Neural progenitor cell (in vitro differentiated cells): ENCODE data around the gene STAT5A. TPM values are rescaled to one million over a fixed set of nuclear protein-coding genes. Genes with fewer than 3 reads are reported as not detected.
"Not testable (repeated sequence)": the region's sequence is repeated elsewhere in the genome, so short reads cannot be mapped to it uniquely, and the experiment has no call there.

Experiments used
- DNase-seq: peaks from one replicate; pipeline ENCODE4 v3.0.0-alpha.2; 2016; ENCODE audit warnings: low spot score
- H2AFZ ChIP-seq: fragments of 200-600 bp; sonication (generic); replicated peaks from 2 replicates; pipeline ENCODE4 v1.6.1; 2016; ENCODE audit warnings: antibody characterized with exemption
- H3F3A ChIP-seq: fragments of 200-600 bp; sonication (generic); 2 replicates; pipeline ENCODE4 v1.6.1; 2016; ENCODE audit warnings: antibody characterized with exemption, low read depth
- H3K27ac ChIP-seq: fragments of 200-600 bp; sonication (generic); 2 replicates; pipeline ENCODE4 v1.5.1; 2016; ENCODE audit warnings: mild to moderate bottlenecking
- H3K27me3 ChIP-seq: fragments of 200-600 bp; sonication (generic); 2 replicates; pipeline ENCODE4 v1.6.1; 2016; ENCODE audit warnings: mild to moderate bottlenecking, moderate library complexity
- H3K36me3 ChIP-seq: fragments of 200-600 bp; sonication (generic); 2 replicates; pipeline ENCODE4 v1.5.1; 2016
- H3K4me1 ChIP-seq: fragments of 200-600 bp; sonication (generic); 2 replicates; pipeline ENCODE4 v1.6.1; 2016; ENCODE audit warnings: mixed run types
- H3K4me2 ChIP-seq: fragments of 200-600 bp; sonication (generic); 2 replicates; pipeline ENCODE4 v1.6.1; 2016
- H3K4me3 ChIP-seq: fragments of 200-600 bp; sonication (generic); 2 replicates; pipeline ENCODE4 v1.5.1; 2016
- H3K79me2 ChIP-seq: fragments of 200-600 bp; sonication (generic); 2 replicates; pipeline ENCODE4 v1.6.1; 2016; ENCODE audit warnings: low read depth
- H3K9ac ChIP-seq: fragments of 200-600 bp; sonication (generic); 2 replicates; pipeline ENCODE4 v1.6.1; 2016
- H3K9me3 ChIP-seq: fragments of 200-600 bp; sonication (generic); 2 replicates; pipeline ENCODE4 v1.5.1; 2016; ENCODE audit warnings: low read depth
- H4K20me1 ChIP-seq: fragments of 200-600 bp; sonication (generic); 2 replicates; pipeline ENCODE4 v1.6.1; 2016; ENCODE audit warnings: low read depth
- H3K27ac Mint-ChIP-seq: 3 replicates; pipeline ENCODE4 v1.8.0; 2021; ENCODE audit warnings: mixed read lengths
- H3K27me3 Mint-ChIP-seq: 2 replicates; pipeline ENCODE4 v1.8.0; 2022; ENCODE audit warnings: low read depth, mild to moderate bottlenecking, inconsistent platforms, moderate library complexity, mixed read lengths; ENCODE audit not compliant: insufficient read depth
- H3K36me3 Mint-ChIP-seq: 3 replicates; pipeline ENCODE4 v1.8.0; 2021; ENCODE audit warnings: mixed read lengths
- H3K4me1 Mint-ChIP-seq: 3 replicates; pipeline ENCODE4 v1.8.0; 2021; ENCODE audit warnings: mixed read lengths
- H3K4me3 Mint-ChIP-seq: 3 replicates; pipeline ENCODE4 v1.8.0; 2021; ENCODE audit warnings: mild to moderate bottlenecking, moderate library complexity, mixed read lengths
- H3K9me3 Mint-ChIP-seq: 3 replicates; pipeline ENCODE4 v1.8.0; 2020; ENCODE audit warnings: mixed read lengths
- CTCF ChIP-seq: fragments of 200-600 bp; sonication (generic); IDR thresholded peaks from 2 replicates; pipeline ENCODE4 v1.5.1; 2017; ENCODE audit warnings: antibody characterized with exemption, mild to moderate bottlenecking
- EZH2 ChIP-seq: fragments of 200-600 bp; sonication (generic); IDR thresholded peaks from 2 replicates; pipeline ENCODE4 v1.6.1; 2017; ENCODE audit warnings: antibody characterized with exemption, mild to moderate bottlenecking, moderate library complexity
- EZH2phosphoT487 ChIP-seq: fragments of 200-600 bp; sonication (generic); IDR thresholded peaks from 2 replicates; pipeline ENCODE4 v1.6.1; 2017; ENCODE audit warnings: antibody characterized with exemption
- total RNA-seq: library from RNA; depleted of rRNA; stranded (reverse); fragments of >200 nt; gene quantifications from 2 replicates; pipeline ENCODE4 v1.2.3, GENCODE V29; 2015; ENCODE audit warnings: low replicate concordance

Gene STAT5A
- 6.7 and 10.0 TPM in 2 replicates for total RNA-seq

DNA sequence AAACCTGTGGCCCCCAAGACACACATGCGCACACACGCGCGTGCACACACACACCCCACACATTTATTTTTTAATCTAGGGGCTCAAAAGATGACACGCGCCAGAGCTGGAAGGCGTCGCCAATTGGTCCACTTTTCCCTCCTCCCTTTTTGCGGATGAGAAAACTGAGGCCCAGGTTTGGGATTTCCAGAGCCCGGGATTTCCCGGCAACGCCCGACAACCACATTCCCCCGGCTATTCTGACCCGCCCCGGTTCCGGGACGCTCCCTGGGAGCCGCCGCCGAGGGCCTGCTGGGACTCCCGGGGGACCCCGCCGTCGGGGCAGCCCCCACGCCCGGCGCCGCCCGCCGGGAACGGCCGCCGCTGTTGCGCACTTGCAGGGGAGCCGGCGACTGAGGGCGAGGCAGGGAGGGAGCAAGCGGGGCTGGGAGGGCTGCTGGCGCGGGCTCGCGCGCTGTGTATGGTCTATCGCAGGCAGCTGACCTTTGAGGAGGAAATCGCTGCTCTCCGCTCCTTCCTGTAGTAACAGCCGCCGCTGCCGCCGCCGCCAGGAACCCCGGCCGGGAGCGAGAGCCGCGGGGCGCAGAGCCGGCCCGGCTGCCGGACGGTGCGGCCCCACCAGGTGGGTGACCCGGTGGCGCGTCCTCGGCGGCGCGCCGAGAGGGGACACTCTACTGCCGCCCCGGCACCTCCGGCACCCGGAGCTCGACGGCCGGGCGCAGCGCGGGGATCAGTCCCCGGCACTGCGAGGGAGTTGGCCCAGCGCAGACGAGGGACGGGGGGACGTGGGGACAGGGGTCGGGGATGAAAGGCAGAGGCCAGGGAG lies at the start of gene STAT5A:
TSS of gene STAT5A (plus strand) at position 522 of the 826 bp plus-strand sequence. CDS start 914 bp downstream, outside the sequence.
- no peaks in the 10 kb centered on the region for H4K20me1 ChIP-seq
- peaks cover 39% of the 10 kb centered on the region for H3K27me3 ChIP-seq
- Mint-ChIP-seq H3K36me3 (no peaks in the 10 kb centered on the region), H3K9me3 (peaks cover 2% of the 10 kb centered on the region), H3K4me1 (peaks cover 15% of the 10 kb centered on the region), H3K27ac (peak within 1 kb of the TSS; percentile 14), H3K27me3 (peaks cover 25% of the 10 kb centered on the region), H3K4me3 (peak within 1 kb of the TSS; percentile 78)
- H3K4me1 ChIP-seq = peaks cover 2% of the 10 kb centered on the region
- TF ChIP-seq EZH2 (peak; percentile 84), CTCF (no peak), EZH2phosphoT487 (peak; percentile 37)
- no peaks in the 10 kb centered on the region for H3K36me3 ChIP-seq
- H2AFZ ChIP-seq = peak within 1 kb of the TSS; percentile 92
- H3K4me3 ChIP-seq = peak within 1 kb of the TSS; percentile 58
- H3K79me2 ChIP-seq = no peaks in the 10 kb centered on the region
- H3K9ac ChIP-seq = no peak within 1 kb of the TSS
- peak; percentile 82 for DNase-seq
- peak within 1 kb of the TSS; percentile 89 for H3K4me2 ChIP-seq
- no peaks in the 10 kb centered on the region for H3K9me3 ChIP-seq
- H3K27ac ChIP-seq = no peak within 1 kb of the TSS
- peaks cover 10% of the 10 kb centered on the region for H3F3A ChIP-seq

- Histone ChIP-seq H3F3A (peaks cover 11% of the 10 kb centered on the region), H3K79me2 (peaks cover 96% of the 10 kb centered on the region), H4K20me1 (peaks cover 82% of the 10 kb centered on the region)
- H3K4me2 ChIP-seq, H3K9me3 ChIP-seq, H2AFZ ChIP-seq, H3K9ac ChIP-seq, H3K36me3 ChIP-seq, DNase-seq, H3K36me3 Mint-ChIP-seq, H3K4me1 ChIP-seq, H3K4me3 Mint-ChIP-seq, H3K27me3 Mint-ChIP-seq, H3K4me3 ChIP-seq, H3K27ac ChIP-seq, H3K27me3 ChIP-seq, H3K27ac Mint-ChIP-seq, H3K9me3 Mint-ChIP-seq: not testable (repeated sequence)
- H3K4me1 Mint-ChIP-seq = peaks cover 11% of the 10 kb centered on the region
These were observed 48.7 kb upstream of the STAT5A start for GRCh38 chr17:42239576-42239975.

DNA sequence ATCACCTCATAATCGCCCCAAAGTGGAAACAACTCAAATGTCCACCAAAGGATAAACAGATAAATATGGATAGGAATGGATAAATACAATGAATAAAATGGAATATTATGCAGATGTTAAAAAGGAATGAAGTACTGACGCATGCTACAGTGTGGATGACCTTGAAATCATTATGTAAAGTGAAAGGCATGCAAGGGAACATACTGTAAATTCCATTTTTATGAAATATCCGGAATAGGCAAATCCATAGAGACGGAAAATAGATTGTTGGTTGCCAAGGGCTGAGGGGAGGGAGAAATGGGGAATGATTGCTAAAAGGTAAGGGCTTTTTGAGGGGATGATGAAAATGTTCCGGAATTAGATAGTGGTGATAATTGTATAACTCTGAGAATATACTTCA lies 48.1 kb upstream of the STAT5A start:
- no peak for DNase-seq
- H3K27me3 ChIP-seq = no peaks in the 10 kb centered on the region
- H3K9me3 Mint-ChIP-seq = no peaks in the 10 kb centered on the region
- H3F3A ChIP-seq = peaks cover 11% of the 10 kb centered on the region
- H3K79me2 ChIP-seq = peaks cover 97% of the 10 kb centered on the region
- H3K27ac ChIP-seq = no peak overlapping the region
- no peaks in the 10 kb centered on the region for H3K9me3 ChIP-seq
- no peak for TF ChIP-seq EZH2phosphoT487
- TF ChIP-seq EZH2 = no peak
- TF ChIP-seq CTCF = no peak
- H3K9ac ChIP-seq = no peak overlapping the region
- peaks cover 83% of the 10 kb centered on the region for H4K20me1 ChIP-seq
- no peak overlapping the region for H3K27ac Mint-ChIP-seq
- no peaks in the 10 kb centered on the region for H3K27me3 Mint-ChIP-seq
- no peak overlapping the region for H3K4me2 ChIP-seq
- no peak overlapping the region for H2AFZ ChIP-seq
- no peaks in the 10 kb centered on the region for H3K36me3 ChIP-seq
- no peak overlapping the region for H3K4me3 Mint-ChIP-seq
- peaks cover 5% of the 10 kb centered on the region for H3K4me1 ChIP-seq
- H3K4me1 Mint-ChIP-seq = peaks cover 11% of the 10 kb centered on the region
- H3K4me3 ChIP-seq = no peak overlapping the region
- H3K36me3 Mint-ChIP-seq = peaks cover 3% of the 10 kb centered on the region

- H3K27me3 Mint-ChIP-seq, H3K27me3 ChIP-seq, H3K4me3 Mint-ChIP-seq, DNase-seq, H3K27ac ChIP-seq, H3K9me3 ChIP-seq, H3K36me3 ChIP-seq, H3K9ac ChIP-seq, H3K36me3 Mint-ChIP-seq, H3K9me3 Mint-ChIP-seq, H3K27ac Mint-ChIP-seq, H3K4me3 ChIP-seq, H2AFZ ChIP-seq, H3K4me2 ChIP-seq, H3K4me1 ChIP-seq: not testable (repeated sequence)
- Histone ChIP-seq H3K79me2 (peaks cover 97% of the 10 kb centered on the region), H3F3A (peaks cover 11% of the 10 kb centered on the region), H4K20me1 (peaks cover 82% of the 10 kb centered on the region)
- H3K4me1 Mint-ChIP-seq = peaks cover 11% of the 10 kb centered on the region
These were observed 47.4 kb upstream of the STAT5A start for GRCh38 chr17:42240863-42241262.
